ENCODE measurements around the gene LRRC7. TPM values are rescaled to one million over a fixed set of nuclear protein-coding genes. Genes with fewer than 3 reads are reported as not detected.
"Not testable (repeated sequence)": the region's sequence is repeated elsewhere in the genome, so short reads cannot be mapped to it uniquely, and the experiment has no call there.

The LRRC7 gene
- total RNA-seq, 1 donor from 2014 or later: 11.5 TPM

DNA sequence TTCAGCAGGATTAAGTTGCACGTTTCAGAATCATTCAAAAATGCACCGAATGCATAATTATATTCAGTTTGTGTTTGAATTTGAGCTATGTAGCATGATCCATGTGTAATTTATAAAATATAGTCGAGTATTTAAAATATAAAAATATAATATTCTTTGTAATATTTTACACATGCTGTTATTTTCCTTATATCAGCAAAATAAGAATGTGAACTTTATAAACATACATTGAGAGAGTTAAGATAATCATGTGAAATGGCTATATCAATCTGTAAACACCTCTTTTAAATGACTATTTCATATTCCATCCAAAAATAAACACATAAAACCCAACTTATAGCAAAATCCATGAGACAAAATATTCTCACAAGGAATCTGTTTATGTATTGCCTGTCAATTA is 303.7 kb downstream of the LRRC7 start:
- no peaks in the 10 kb centered on the region for H3K4me1 ChIP-seq (ENCODE audit: control insufficient read depth in 3 of 3, insufficient read depth in 3 of 3, low read length in 3 of 3)
- H3K9ac ChIP-seq (ENCODE audit: low read depth in 1 of 3, low read length in 3 of 3): no peak overlapping the region
- no peak overlapping the region for H3K27ac ChIP-seq (ENCODE audit: low read depth, low read length)
- H3K36me3 ChIP-seq (ENCODE audit: control insufficient read depth in 3 of 3, insufficient read depth in 3 of 3, low read length in 3 of 3): no peaks in the 10 kb centered on the region
- H3K4me3 ChIP-seq (ENCODE audit: low read length in 3 of 3): no peak overlapping the region
- H3K9me3 ChIP-seq (ENCODE audit: control insufficient read depth in 3 of 3, low read length in 3 of 3): no peaks in the 10 kb centered on the region
- no peaks in the 10 kb centered on the region for H3K27me3 ChIP-seq (ENCODE audit: control insufficient read depth in 3 of 3, insufficient read depth in 3 of 3, low read length in 3 of 3)

DNA sequence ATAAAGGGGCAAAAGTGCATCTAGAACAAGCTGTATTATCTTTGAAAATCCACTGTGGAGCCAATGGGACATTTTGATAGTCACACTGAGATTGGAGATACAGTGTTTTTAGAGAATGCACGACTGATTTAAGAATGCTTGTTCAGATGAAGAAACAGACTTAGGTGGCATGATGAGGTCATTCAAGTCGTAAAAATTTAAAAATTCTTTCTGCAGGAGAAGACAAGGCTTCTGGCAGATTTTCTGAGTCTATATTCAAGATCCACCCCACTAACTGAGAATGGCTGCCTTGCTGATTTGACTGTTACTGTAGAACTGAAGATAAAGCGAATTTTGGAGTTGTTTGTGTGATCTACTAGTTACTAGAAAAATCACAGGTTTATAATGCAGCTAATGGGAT is 310.6 kb downstream of the LRRC7 start:
- no peak overlapping the region for H3K4me3 ChIP-seq (ENCODE audit: low read length in 3 of 3)
- no peaks in the 10 kb centered on the region for H3K4me1 ChIP-seq (ENCODE audit: control insufficient read depth in 3 of 3, insufficient read depth in 3 of 3, low read length in 3 of 3)
- no peaks in the 10 kb centered on the region for H3K27me3 ChIP-seq (ENCODE audit: control insufficient read depth in 3 of 3, insufficient read depth in 3 of 3, low read length in 3 of 3)
- H3K9me3 ChIP-seq (ENCODE audit: control insufficient read depth in 3 of 3, low read length in 3 of 3): no peaks in the 10 kb centered on the region
- no peaks in the 10 kb centered on the region for H3K36me3 ChIP-seq (ENCODE audit: control insufficient read depth in 3 of 3, insufficient read depth in 3 of 3, low read length in 3 of 3)
- no peak overlapping the region for H3K9ac ChIP-seq (ENCODE audit: low read depth in 1 of 3, low read length in 3 of 3)
- H3K27ac ChIP-seq (ENCODE audit: low read depth, low read length): no peak overlapping the region

DNA sequence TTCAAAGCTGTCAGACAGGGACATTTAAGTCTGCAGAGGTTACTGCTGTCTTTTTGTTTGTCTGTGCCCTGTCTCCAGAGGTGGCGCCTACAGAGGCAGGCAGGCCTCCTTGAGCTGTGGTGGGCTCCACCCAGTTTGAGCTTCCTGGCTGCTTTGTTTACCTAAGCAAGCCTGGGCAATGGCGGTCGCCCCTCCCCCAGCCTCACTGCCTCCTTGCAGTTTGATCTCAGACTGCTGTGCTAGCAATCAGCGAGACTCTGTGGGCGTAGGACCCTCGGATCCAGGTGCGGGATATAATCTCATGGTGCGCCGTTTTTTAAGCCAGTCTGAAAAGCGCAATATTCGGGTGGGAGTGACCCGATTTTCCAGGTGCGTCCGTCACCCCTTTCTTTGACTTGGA is 320.3 kb downstream of the LRRC7 start:
- H3K9me3 ChIP-seq (ENCODE audit: control insufficient read depth in 3 of 3, low read length in 3 of 3); H3K36me3 ChIP-seq (ENCODE audit: control insufficient read depth in 3 of 3, insufficient read depth in 3 of 3, low read length in 3 of 3); H3K27ac ChIP-seq (ENCODE audit: low read depth, low read length); H3K4me1 ChIP-seq (ENCODE audit: control insufficient read depth in 3 of 3, insufficient read depth in 3 of 3, low read length in 3 of 3); H3K27me3 ChIP-seq (ENCODE audit: control insufficient read depth in 3 of 3, insufficient read depth in 3 of 3, low read length in 3 of 3); H3K4me3 ChIP-seq (ENCODE audit: low read length in 3 of 3); H3K9ac ChIP-seq (ENCODE audit: low read depth in 1 of 3, low read length in 3 of 3): not testable (repeated sequence)

DNA sequence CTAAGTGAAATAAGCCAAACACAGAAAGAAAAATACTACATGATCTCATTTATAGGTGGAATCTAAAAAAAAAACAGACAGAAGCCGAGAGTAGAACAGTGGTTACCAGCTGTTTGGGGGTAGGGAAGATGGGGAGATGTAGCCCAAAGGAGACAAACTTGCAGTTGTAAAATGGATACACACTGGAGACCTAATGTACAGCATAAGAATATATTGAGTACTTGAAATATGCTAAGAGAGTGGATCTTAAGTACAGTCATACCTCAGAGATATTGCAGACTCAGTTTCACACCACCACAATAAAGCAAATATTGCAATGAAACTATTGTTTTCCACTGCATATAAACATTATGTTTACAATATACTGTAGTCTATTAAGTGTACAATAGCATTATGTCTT is 320.9 kb downstream of the LRRC7 start:
- Histone ChIP-seq H3K27me3 (ENCODE audit: control insufficient read depth in 3 of 3, insufficient read depth in 3 of 3, low read length in 3 of 3) (no peaks in the 10 kb centered on the region), H3K4me1 (ENCODE audit: control insufficient read depth in 3 of 3, insufficient read depth in 3 of 3, low read length in 3 of 3) (no peaks in the 10 kb centered on the region), H3K4me3 (ENCODE audit: low read length in 3 of 3) (no peak overlapping the region), H3K9ac (ENCODE audit: low read depth in 1 of 3, low read length in 3 of 3) (no peak overlapping the region), H3K27ac (ENCODE audit: low read depth, low read length) (no peak overlapping the region), H3K9me3 (ENCODE audit: control insufficient read depth in 3 of 3, low read length in 3 of 3) (peaks cover 0 to 3% (median 0%) of the 10 kb centered on the region in 3 donors), H3K36me3 (ENCODE audit: control insufficient read depth in 3 of 3, insufficient read depth in 3 of 3, low read length in 3 of 3) (no peaks in the 10 kb centered on the region)

DNA sequence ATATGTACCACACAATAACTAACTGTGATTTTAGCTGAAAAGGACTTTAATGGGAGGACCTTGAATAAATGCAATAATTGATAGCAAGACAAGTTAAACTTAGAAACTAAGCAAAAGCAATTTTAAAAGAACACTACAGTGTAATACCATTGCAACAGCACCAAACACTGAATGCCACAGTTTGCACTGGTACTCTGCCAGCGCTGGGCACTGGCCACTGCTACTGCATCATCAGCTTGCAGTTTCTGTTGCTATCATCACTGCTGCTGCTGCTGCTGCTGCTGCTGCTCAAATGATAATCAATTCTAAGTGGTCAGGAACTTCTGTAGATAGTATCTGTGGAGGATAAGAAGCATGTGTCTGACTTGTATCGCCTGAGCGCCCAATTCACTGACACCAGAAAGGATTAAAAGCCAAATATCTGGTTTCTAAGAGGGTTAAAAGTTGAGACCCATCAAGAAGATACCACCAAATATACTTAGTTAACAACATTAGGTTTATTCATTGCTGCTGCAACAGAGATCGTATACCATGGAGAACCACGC is 330.8 kb downstream of the LRRC7 start:
- Histone ChIP-seq H3K36me3 (ENCODE audit: control insufficient read depth in 3 of 3, insufficient read depth in 3 of 3, low read length in 3 of 3) (no peaks in the 10 kb centered on the region), H3K9ac (ENCODE audit: low read depth in 1 of 3, low read length in 3 of 3) (no peak overlapping the region), H3K27ac (ENCODE audit: low read depth, low read length) (no peak overlapping the region), H3K9me3 (ENCODE audit: control insufficient read depth in 3 of 3, low read length in 3 of 3) (no peaks in the 10 kb centered on the region), H3K27me3 (ENCODE audit: control insufficient read depth in 3 of 3, insufficient read depth in 3 of 3, low read length in 3 of 3) (no peaks in the 10 kb centered on the region), H3K4me1 (ENCODE audit: control insufficient read depth in 3 of 3, insufficient read depth in 3 of 3, low read length in 3 of 3) (no peaks in the 10 kb centered on the region), H3K4me3 (ENCODE audit: low read length in 3 of 3) (no peak overlapping the region)

DNA sequence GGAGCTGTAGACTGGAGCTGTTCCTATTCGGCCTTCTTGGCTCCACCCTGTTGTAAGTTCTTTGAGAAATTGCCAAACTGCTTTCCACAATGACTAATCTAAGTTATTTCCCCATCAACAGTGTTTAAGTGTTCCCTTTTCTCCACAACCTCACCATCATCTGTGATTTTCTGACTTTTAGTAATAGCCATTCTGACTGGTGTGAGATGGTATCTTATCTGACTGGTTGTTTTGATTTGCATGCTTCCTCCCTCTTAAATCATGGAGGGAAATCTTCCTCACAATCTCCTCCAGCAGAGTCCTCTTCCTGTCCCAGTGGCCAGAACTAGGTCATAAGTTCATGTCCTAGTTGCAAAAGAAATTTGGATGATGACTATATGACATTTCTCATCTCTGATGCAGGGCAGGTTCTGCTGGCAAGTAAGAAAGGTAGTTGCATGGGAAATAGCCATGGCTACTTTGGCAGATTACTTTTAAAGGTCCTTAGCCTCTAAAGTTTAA is 343.6 kb downstream of the LRRC7 start:
- H3K9me3 ChIP-seq (ENCODE audit: control insufficient read depth in 3 of 3, low read length in 3 of 3): no peaks in the 10 kb centered on the region
- H3K9ac ChIP-seq (ENCODE audit: low read depth in 1 of 3, low read length in 3 of 3): no peak overlapping the region
- H3K27me3 ChIP-seq (ENCODE audit: control insufficient read depth in 3 of 3, insufficient read depth in 3 of 3, low read length in 3 of 3): no peaks in the 10 kb centered on the region
- H3K4me3 ChIP-seq (ENCODE audit: low read length in 3 of 3): no peak overlapping the region
- H3K27ac ChIP-seq (ENCODE audit: low read depth, low read length): no peak overlapping the region
- H3K4me1 ChIP-seq (ENCODE audit: control insufficient read depth in 3 of 3, insufficient read depth in 3 of 3, low read length in 3 of 3): peaks cover 0 to 4% (median 3%) of the 10 kb centered on the region in 3 donors
- no peaks in the 10 kb centered on the region for H3K36me3 ChIP-seq (ENCODE audit: control insufficient read depth in 3 of 3, insufficient read depth in 3 of 3, low read length in 3 of 3)

DNA sequence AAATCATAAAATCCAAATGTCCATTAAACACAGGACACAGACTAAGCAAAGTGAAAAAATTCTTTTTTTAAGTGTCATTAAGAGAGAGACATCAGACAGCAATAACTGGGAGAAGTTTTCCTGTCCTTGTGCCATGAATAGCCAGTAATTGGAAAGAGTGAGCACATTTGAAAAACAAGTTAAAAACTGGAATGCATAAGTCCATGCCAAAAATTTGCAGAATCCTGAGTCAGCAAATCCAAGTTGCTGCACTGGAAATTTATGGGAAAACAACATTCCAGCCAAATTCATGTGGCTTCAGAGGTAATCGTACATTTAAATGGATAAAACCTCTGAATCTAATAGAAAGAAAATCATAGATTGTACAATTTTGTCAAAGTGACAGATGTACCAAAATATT is 346.3 kb downstream of the LRRC7 start:
- H3K36me3 ChIP-seq (ENCODE audit: control insufficient read depth in 3 of 3, insufficient read depth in 3 of 3, low read length in 3 of 3): no peaks in the 10 kb centered on the region
- H3K4me3 ChIP-seq (ENCODE audit: low read length in 3 of 3): no peak overlapping the region
- no peak overlapping the region for H3K27ac ChIP-seq (ENCODE audit: low read depth, low read length)
- H3K9ac ChIP-seq (ENCODE audit: low read depth in 1 of 3, low read length in 3 of 3): no peak overlapping the region
- no peaks in the 10 kb centered on the region for H3K9me3 ChIP-seq (ENCODE audit: control insufficient read depth in 3 of 3, low read length in 3 of 3)
- H3K27me3 ChIP-seq (ENCODE audit: control insufficient read depth in 3 of 3, insufficient read depth in 3 of 3, low read length in 3 of 3): no peaks in the 10 kb centered on the region
- peaks cover 0 to 4% (median 3%) of the 10 kb centered on the region in 3 donors for H3K4me1 ChIP-seq (ENCODE audit: control insufficient read depth in 3 of 3, insufficient read depth in 3 of 3, low read length in 3 of 3)

DNA sequence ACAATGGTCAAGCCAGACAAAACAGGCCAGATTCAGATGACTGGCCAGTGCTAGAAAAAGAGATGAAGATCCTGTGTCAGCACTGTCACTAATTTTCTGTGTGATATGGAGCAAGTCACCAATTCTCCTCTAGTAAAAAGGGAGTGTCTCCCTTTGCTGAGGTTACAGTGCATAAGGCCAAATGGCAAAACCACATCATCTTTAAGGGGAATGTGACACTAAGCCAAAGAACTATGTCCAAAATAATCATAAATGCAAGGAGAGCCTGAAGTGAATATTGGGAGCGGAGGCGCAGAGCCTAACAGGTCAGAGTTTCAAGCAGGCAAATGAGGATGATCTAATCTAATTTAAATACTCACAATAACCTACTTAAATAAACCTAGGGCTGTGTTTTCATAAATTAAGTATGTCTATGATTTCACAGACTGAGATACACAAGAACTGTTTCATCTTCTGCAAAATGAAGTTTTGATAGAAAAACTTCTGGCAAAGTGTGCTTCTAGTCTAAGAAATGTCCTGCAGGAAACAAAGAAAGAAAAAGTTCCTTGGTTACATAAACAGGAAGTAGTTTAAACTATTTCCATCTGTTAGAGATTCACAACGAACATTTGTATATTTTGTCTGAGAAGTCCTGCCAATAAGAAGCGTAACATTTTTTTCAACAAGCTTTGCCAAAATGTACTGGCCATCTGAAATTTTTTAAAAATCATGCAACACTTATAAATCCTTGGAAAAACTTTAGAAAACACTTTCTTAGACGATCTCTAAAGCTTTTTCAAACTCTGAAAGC is 347.4 kb downstream of the LRRC7 start:
- H3K36me3 ChIP-seq (ENCODE audit: control insufficient read depth in 3 of 3, insufficient read depth in 3 of 3, low read length in 3 of 3): no peaks in the 10 kb centered on the region
- no peak overlapping the region for H3K9ac ChIP-seq (ENCODE audit: low read depth in 1 of 3, low read length in 3 of 3)
- H3K27ac ChIP-seq (ENCODE audit: low read depth, low read length): peak overlapping the region; percentile 14
- H3K4me3 ChIP-seq (ENCODE audit: low read length in 3 of 3): no peak overlapping the region
- peaks cover 0 to 4% (median 3%) of the 10 kb centered on the region in 3 donors for H3K4me1 ChIP-seq (ENCODE audit: control insufficient read depth in 3 of 3, insufficient read depth in 3 of 3, low read length in 3 of 3)
- H3K27me3 ChIP-seq (ENCODE audit: control insufficient read depth in 3 of 3, insufficient read depth in 3 of 3, low read length in 3 of 3): no peaks in the 10 kb centered on the region
- H3K9me3 ChIP-seq (ENCODE audit: control insufficient read depth in 3 of 3, low read length in 3 of 3): no peaks in the 10 kb centered on the region

DNA sequence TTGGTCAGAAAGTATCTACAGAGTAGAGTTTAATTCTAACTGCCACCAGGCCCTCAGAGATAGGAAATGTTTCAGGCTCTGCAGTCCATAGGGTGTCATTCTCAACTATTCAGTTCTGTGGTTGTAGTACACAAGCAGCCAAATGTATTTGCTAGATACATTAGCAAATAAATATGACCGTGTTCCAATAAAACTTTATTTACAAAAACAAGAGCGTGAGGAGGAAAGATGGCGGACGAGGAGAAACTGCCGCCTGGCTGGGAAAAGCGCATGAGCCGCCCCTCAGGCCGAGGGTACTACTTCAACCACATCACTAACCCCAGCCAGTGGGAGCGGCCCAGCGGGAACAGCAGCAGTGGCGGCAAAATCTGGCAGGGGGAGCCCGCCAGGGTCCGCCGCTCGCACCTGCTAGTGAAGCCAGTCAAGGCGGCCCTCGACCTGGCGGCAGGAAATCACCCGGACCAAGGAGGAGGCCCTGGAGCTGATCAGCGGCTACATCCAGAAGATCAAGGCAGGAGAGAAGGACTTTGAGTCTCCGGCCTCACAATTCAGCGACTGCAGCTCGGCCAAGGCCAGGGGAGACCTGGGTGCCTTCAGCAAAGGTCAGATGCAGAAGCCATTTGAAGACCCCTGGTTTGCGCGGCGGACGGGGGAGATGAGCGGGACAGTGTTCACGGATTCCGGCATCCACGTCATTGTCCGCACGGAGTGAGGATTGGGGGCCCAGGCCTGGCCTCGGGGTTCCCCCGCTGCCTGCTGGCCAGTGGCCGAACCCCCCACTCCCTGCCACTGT is 351.6 kb downstream of the LRRC7 start:
- Histone ChIP-seq H3K4me3 (ENCODE audit: low read length in 3 of 3) (no peak overlapping the region), H3K27me3 (ENCODE audit: control insufficient read depth in 3 of 3, insufficient read depth in 3 of 3, low read length in 3 of 3) (no peaks in the 10 kb centered on the region), H3K36me3 (ENCODE audit: control insufficient read depth in 3 of 3, insufficient read depth in 3 of 3, low read length in 3 of 3) (no peaks in the 10 kb centered on the region), H3K27ac (ENCODE audit: low read depth, low read length) (no peak overlapping the region), H3K9ac (ENCODE audit: low read depth in 1 of 3, low read length in 3 of 3) (no peak overlapping the region), H3K4me1 (ENCODE audit: control insufficient read depth in 3 of 3, insufficient read depth in 3 of 3, low read length in 3 of 3) (peaks cover 0 to 4% (median 0%) of the 10 kb centered on the region in 3 donors), H3K9me3 (ENCODE audit: control insufficient read depth in 3 of 3, low read length in 3 of 3) (no peaks in the 10 kb centered on the region)

DNA sequence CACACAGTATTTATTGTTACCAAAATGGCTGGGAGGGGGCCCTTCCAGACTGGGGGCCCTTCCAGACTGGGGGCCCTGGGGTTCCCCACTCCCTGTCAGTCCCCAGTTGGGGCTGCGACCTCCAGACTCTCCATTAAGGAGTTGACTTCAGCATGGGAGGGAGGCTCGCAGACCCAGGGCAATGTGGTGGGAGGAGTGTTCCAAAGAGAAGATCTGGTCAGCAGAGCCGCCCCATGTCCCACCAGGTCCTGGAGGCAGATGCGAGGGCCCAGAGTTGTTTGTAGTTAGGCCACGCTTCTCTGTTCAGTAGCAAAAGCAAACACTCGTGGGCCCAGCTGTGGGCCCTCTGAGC is 352.2 kb downstream of the LRRC7 start:
- H3K9me3 ChIP-seq (ENCODE audit: control insufficient read depth in 3 of 3, low read length in 3 of 3): no peaks in the 10 kb centered on the region
- H3K27ac ChIP-seq (ENCODE audit: low read depth, low read length): no peak overlapping the region
- no peak overlapping the region for H3K4me3 ChIP-seq (ENCODE audit: low read length in 3 of 3)
- no peak overlapping the region for H3K9ac ChIP-seq (ENCODE audit: low read depth in 1 of 3, low read length in 3 of 3)
- peaks cover 0 to 2% (median 0%) of the 10 kb centered on the region in 3 donors for H3K4me1 ChIP-seq (ENCODE audit: control insufficient read depth in 3 of 3, insufficient read depth in 3 of 3, low read length in 3 of 3)
- H3K27me3 ChIP-seq (ENCODE audit: control insufficient read depth in 3 of 3, insufficient read depth in 3 of 3, low read length in 3 of 3): no peaks in the 10 kb centered on the region
- no peaks in the 10 kb centered on the region for H3K36me3 ChIP-seq (ENCODE audit: control insufficient read depth in 3 of 3, insufficient read depth in 3 of 3, low read length in 3 of 3)
